Central memory CD4-positive, alpha-beta T cell (primary cell): Measurements from ENCODE around the gene TMEM91.
A peak's percentile ranks its signal among the peaks of the same experiment; 100 is the strongest.
"Not testable (repeated sequence)": the region's sequence is repeated elsewhere in the genome, so short reads cannot be mapped to it uniquely, and the experiment has no call there.

Experiments used
- DNase-seq: peaks from one replicate; pipeline ENCODE4 v3.0.0; 2022

The TMEM91 gene

GRCh38 chr19:41381536-41381935 is 5.2 kb downstream of the TMEM91 start:
- not testable (repeated sequence) for DNase-seq

GRCh38 chr19:41384351-41384750 is 8.0 kb downstream of the TMEM91 start:
- no peak for DNase-seq

GRCh38 chr19:41386442-41386841 is 10.1 kb downstream of the TMEM91 start:
- DNase-seq, result no peak

- DNase-seq, result no peak
Measured at GRCh38 chr19:41391618-41392017, 15.3 kb downstream of the TMEM91 start.

GRCh38 chr19:41392775-41393174 is 16.4 kb downstream of the TMEM91 start:
- DNase-seq, result no peak

GRCh38 chr19:41395355-41395754 is 19.0 kb downstream of the TMEM91 start:
- DNase-seq, result no peak

- DNase-seq, result peak; percentile 100
Measured at GRCh38 chr19:41397086-41398049, 21.0 kb downstream of the TMEM91 start, which contains the start of the genes BCKDHA and EXOSC5. TSS of gene BCKDHA (plus strand) at chr19:41397818. CDS start at chr19:41397828, 10 bp downstream. TSS of gene EXOSC5 (minus strand) at chr19:41397359. CDS start at chr19:41397328, 31 bp downstream.

GRCh38 chr19:41398050-41398418 is 21.7 kb downstream of the TMEM91 start:
- no peak for DNase-seq

- no peak for DNase-seq
Measured at GRCh38 chr19:41398598-41398997, 22.3 kb downstream of the TMEM91 start.

- no peak for DNase-seq
Measured at GRCh38 chr19:41399091-41399490, 22.8 kb downstream of the TMEM91 start.

- DNase-seq, result no peak
Measured at GRCh38 chr19:41399525-41399924, 23.2 kb downstream of the TMEM91 start.

- no peak for DNase-seq
Measured at GRCh38 chr19:41401483-41401882, 25.1 kb downstream of the TMEM91 start.

GRCh38 chr19:41402010-41402409 is 25.7 kb downstream of the TMEM91 start:
- DNase-seq, result no peak

- no peak for DNase-seq
Measured at GRCh38 chr19:41403181-41403970, 27.0 kb downstream of the TMEM91 start.

GRCh38 chr19:41405776-41406175 is 29.4 kb downstream of the TMEM91 start:
- no peak for DNase-seq

- DNase-seq, result no peak
Measured at GRCh38 chr19:41407271-41407670, 30.9 kb downstream of the TMEM91 start.

GRCh38 chr19:41408256-41408655 is 31.9 kb downstream of the TMEM91 start:
- no peak for DNase-seq

- not testable (repeated sequence) for DNase-seq
Measured at GRCh38 chr19:41408846-41409245, 32.5 kb downstream of the TMEM91 start.

- DNase-seq, result no peak
Measured at GRCh38 chr19:41409288-41409687, 33.0 kb downstream of the TMEM91 start.

GRCh38 chr19:41410336-41411054 is 34.2 kb downstream of the TMEM91 start:
- no peak for DNase-seq

- DNase-seq, result no peak
Measured at GRCh38 chr19:41411100-41411967, 35.0 kb downstream of the TMEM91 start.

- DNase-seq, result no peak
Measured at GRCh38 chr19:41411968-41412265, 35.6 kb downstream of the TMEM91 start.
